HG02623 (cell line): Measurements from ENCODE around the gene DCTN4.

Experiments used
- ATAC-seq: cut with Tn5 transposase; IDR thresholded peaks from one replicate; pipeline ENCODE4 v1.9.1; 2021; ENCODE audit warnings: moderate library complexity; ENCODE audit not compliant: unreplicated experiment

DCTN4 gene

DNA sequence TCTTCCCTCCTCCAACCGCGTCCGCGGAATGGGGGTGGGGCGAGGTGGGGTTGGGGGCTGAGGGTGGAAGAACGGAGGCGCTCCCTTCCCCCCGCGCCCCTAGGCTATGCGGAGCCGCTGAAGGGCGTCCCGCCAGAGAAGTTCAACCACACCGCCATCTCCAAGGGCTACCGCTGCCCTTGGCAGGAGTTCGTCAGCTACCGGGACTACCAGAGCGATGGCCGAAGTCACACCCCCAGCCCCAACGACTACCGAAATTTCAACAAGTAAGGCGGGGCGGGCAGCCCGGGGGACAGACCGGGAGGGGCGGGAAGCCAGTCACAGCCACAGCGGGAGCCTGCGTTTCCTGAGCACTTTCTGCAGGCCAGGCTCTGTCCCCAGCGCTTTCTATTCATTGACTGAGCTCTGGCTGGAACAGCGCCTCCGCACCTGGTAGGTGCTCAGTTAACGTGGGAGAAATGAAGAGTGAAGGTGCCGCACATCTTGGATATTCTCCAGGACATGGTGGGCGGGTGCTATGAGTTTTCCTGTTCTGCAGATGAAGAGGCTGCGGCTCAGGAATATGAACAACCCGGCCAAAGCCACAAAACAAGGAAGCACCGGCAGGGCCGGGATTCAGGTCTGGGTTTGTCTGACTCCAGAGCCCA lies 86.5 kb downstream of the DCTN4 start:
- ATAC-seq, result no peak

DNA sequence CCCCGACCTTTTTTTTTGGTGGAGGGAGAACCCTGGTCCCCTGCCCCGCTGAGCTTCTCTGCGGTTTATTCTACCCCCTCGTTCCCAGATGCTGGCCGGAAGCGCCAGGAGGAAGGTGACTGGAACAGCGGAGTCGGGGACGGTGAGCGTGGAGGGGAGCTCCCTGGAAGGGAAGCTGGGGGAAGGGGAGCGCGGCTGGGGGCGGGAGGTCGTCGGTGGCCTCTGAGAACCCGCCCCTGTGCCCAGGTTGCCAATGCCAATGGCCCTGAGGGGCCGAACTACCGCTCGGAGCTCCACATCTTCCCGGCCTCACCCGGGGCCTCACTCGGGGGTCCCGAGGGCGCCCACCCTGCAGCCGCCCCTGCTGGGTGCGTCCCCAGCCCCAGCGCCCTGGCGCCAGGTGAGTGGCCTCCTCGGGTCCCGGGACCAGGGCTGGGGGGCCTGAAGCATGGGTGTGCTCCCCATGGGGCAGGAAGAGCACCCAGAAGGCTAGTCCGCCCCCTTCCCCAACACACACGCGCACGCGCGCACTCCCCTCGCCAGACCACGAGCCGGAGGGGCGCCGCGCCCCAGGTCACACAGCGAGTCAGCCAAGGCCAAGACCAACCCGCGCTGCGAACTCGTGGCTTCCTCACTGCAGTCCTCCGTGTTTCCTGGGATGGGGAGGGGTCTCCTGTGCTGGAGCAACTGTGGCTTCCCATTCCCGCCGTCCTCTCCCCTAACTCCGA lies 87.1 kb downstream of the DCTN4 start:
- no peak for ATAC-seq

DNA sequence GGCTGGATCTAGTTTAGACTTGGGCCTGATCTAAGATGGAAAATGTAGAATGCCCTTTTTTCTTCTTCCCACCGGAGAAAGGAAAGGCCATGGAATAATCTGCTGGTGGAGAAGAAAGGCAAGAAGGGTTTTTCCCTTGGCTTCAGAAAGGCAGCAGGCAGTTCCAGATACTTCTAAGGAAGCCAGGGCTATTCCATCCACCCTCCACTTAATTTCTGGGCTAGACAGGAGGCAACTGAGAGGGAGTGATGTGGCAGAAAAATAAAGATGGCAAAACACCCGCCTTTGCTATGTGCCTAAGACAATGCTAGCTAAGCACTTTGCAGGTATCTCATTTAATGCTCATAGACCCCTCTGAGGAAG lies 87.9 kb downstream of the DCTN4 start:
- ATAC-seq, result no peak

DNA sequence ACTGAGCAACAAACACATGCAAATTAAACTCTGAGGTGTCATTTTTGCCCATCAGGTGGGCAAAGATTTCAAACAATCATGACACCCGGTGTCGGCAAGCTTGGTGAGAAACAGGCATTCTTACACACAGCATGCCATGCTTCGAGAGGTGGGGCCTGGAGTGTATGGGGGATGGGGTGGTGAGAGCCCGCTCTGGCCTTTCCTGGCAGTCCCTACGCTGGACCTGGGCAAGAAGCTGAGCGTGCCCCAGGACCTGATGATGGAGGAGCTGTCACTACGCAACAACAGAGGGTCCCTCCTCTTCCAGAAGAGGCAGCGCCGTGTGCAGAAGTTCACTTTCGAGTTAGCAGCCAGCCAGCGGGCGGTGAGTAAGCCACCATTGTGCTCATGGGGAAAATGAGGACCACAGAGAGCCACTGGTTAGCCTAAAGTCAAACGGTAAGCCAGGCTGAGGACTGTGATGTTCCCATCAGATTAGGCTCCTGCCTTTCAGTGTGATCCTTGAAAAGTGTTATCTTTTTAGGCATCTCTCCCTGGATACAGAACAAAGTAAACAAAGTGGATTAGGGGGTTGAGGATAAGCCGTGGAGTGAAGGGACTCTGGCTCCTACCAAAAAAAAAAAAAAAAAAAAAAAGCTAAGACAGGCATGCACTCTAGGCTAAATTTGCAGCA lies 88.4 kb downstream of the DCTN4 start:
- ATAC-seq, result no peak

- no peak for ATAC-seq
These were observed 93.8 kb downstream of the DCTN4 start for GRCh38 chr5:150665044-150665443.

DNA sequence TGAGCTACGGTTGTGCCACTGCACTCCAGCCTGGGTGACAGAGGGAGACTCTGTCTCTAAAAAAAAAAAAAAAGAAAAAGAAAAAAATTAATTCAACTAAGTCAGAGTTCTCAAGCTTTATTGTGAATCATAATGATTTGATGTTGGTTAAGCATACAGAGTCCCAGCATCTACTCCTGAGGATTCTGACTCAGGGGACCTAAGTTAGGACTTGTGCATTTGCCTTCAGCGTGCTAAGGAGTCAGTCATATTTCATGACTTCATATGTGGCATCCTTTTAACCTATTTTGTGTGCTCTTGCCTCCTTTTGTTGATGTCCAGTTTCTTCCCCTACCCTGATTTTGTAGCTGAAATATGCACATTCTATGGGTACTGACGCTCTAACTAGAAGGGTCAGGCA lies 94.9 kb downstream of the DCTN4 start:
- no peak for ATAC-seq

DNA sequence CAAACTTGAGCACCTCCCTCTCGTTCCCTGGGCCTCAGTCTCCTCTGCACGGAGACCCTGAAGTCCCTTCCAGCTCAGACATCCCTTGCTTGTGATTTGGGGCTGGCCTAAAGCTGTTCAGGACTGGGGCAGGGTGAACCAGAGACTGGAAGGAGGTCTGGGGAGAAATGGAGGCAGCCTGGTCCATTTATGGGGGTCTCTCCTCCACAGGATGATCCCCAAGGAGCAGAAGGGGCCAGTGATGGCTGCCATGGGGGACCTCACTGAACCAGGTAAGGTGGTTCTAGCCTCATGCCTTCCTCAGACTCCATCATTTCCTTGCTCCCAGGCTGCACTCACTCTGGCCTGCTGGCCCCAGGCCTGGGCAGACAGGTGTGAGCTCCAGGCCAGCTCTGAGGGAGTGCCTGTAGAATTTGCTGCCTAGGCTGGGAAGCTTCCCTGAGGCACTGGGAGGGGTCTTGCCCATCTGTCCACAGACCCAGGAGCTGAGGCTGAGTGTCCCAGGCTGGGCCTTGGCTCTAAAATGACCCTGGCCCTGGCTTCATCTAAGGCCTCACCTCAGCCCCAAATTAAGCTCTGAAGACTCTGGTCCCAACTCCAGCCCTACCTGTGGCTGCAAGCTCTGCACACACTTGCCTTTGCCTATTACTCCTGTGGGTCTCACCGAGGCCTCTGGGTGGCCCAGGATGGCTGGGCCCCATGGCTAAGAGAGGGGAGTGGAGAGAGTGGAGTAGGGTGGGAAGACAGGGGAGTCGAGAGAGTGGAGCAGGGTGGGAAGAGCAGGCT lies 95.9 kb downstream of the DCTN4 start:
- no peak for ATAC-seq

- ATAC-seq, result no peak
These were observed 96.8 kb downstream of the DCTN4 start for GRCh38 chr5:150661821-150662596.

DNA sequence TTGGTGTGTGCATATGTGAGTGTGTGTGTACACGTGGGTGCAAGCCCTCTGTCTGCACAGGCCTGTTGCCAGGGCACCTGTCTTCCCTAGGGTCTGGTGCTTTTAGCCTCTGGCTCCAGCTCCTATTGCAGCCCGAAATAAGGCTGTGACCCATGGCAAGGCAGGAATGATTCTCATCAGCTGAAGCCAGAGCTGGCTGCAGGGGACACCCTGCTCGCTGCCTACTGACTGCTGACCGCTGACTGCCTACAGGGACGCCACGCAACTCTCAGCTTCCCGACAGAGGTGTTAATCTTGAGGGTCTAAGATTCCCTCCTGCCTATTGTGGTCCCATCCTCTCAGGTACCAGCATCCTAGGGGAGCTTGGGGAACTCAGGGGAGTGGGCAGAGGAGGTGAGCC lies 97.7 kb downstream of the DCTN4 start, which contains the start of gene MYOZ3:
MYOZ3 (plus strand) TSS at position 166 of the 400 bp plus-strand sequence. CDS start 1,691 bp downstream, outside the sequence.
- no peak for ATAC-seq

- no peak for ATAC-seq
These were observed 98.5 kb downstream of the DCTN4 start for GRCh38 chr5:150660108-150660831.

DNA sequence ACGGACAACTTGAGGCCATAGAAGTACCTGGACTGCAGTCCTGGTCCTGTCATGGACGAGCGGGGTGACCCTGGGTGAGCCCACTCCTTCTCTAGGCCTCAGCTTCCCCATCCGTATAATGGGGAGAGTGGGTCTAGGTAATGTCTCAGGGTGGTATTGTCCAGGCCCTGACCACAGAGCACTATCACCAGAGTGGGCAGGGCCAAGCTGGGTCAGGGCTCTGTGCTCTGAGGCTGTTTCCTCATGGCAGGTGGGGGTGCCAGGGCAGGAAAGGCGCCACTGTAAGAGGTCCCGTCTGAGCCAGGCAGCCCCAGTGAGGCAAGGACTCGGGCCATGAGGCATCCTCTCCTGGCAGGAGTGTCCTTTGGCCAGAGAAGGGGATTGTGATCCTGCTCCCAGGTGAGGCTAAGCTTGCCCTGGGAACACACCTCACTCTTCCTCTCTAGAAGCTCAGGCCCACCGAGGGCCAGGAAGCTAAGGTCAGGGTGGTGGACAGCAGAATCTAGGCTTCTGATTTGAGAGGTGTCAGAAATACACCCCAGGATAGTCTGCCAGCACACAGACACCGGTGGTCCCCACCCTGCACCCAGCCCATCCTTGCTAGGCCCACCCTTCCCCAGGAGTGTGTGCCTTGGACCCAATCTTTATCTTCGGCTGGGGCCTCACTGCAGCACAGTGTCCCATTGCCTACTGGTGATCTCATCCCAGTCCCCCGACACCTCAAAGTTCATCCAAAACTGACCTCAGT lies 99.3 kb downstream of the DCTN4 start:
- ATAC-seq, result no peak

DNA sequence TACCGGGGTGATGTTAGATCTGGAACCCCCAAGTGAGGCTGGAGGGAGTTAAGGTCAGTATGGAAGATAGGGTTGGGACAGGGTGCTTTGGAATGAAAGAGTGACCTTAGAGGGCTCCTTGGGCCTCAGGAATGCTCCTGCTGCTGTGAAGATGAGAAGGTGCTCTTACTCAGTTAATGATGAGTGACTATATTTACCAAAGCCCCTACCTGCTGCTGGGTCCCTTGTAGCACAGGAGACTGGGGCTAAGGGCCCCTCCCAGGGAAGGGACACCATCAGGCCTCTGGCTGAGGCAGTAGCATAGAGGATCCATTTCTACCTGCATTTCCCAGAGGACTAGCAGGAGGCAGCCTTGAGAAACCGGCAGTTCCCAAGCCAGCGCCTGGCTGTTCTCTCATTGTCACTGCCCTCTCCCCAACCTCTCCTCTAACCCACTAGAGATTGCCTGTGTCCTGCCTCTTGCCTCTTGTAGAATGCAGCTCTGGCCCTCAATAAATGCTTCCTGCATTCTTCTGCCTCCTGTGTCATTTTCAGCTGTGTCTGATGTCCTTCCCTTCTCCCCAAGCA lies 100.0 kb downstream of the DCTN4 start:
- no peak for ATAC-seq
